HEK293 (cell line): ENCODE measurements around the gene RAET1G.

Source experiments
- CTCF ChIA-PET: fragments of 350-600 bp; formaldehyde crosslinking; extraction: SDS; loops from one replicate; lab custom pipeline; 2021; ENCODE audit warnings: antibody characterized with exemption; lab: Yijun Ruan, JAX
- POLR2A ChIA-PET: fragments of 300-600 bp; formaldehyde crosslinking; extraction: SDS; loops from one replicate; lab custom pipeline; 2020; ENCODE audit warnings: antibody characterized with exemption, inconsistent platforms; lab: Yijun Ruan, JAX
- H3K27ac ChIP-seq: fragments of 200-500 bp; sonication (Bioruptor generic); 2 replicates; pipeline ENCODE4 v1.5.1; 2014; ENCODE audit warnings: low read depth, low read length, control low read depth, inconsistent platforms; ENCODE audit errors: extremely low read depth
- H3K36me3 ChIP-seq, 2 experiments: fragments of 200-500 bp in 1 of 2; sonication (Bioruptor generic) in 1 of 2; 1 replicate in 1 of 2; 2 replicates in 1 of 2; pipeline ENCODE4 v1.5.1; 2014 to 2017; ENCODE audit warnings: inconsistent platforms in 2 of 2, low read length in 2 of 2; ENCODE audit not compliant: control insufficient read depth in 2 of 2, insufficient read depth in 1 of 2
- H3K4me1 ChIP-seq: fragments of 200-500 bp; sonication (Bioruptor generic); 2 replicates; pipeline ENCODE4 v1.5.1; 2014; ENCODE audit warnings: mild to moderate bottlenecking, low read length, inconsistent platforms; ENCODE audit not compliant: control insufficient read depth, insufficient read depth
- H3K4me3 ChIP-seq: 2 replicates; pipeline ENCODE4 v1.5.1; 2011; ENCODE audit warnings: low read depth, mild to moderate bottlenecking, control low read depth, low read length, moderate library complexity
- H3K9me3 ChIP-seq: fragments of 200-500 bp; sonication (Bioruptor generic); 2 replicates; pipeline ENCODE4 v1.5.1; 2014; ENCODE audit warnings: low read depth, low read length, inconsistent platforms; ENCODE audit not compliant: control insufficient read depth, insufficient read depth
- EGR2 ChIP-seq: fragments of 450-650 bp; formaldehyde crosslinking; IDR thresholded peaks from 2 replicates; pipeline ENCODE4 v1.5.1; 2016; ENCODE audit warnings: low read depth, missing biosample characterization, missing genetic modification characterization
- HOXC10 ChIP-seq: sonication (generic); formaldehyde crosslinking; IDR thresholded peaks from 2 replicates; pipeline ENCODE4 v1.8.1; 2023; ENCODE audit warnings: mild to moderate bottlenecking, missing genetic modification reagents
- KLF1 ChIP-seq: fragments of 450-650 bp; formaldehyde crosslinking; IDR thresholded peaks from 2 replicates; pipeline ENCODE4 v1.5.1; 2016; ENCODE audit warnings: missing biosample characterization, missing genetic modification characterization
- KLF10 ChIP-seq: fragments of 450-650 bp; IDR thresholded peaks from 2 replicates; pipeline ENCODE4 v1.5.1; 2018; ENCODE audit warnings: missing biosample characterization, mild to moderate bottlenecking, missing genetic modification characterization
- KLF7 ChIP-seq: fragments of 450-650 bp; formaldehyde crosslinking; IDR thresholded peaks from 2 replicates; pipeline ENCODE4 v1.5.1; 2016; ENCODE audit warnings: missing biosample characterization, missing genetic modification characterization, borderline replicate concordance
- KLF8 ChIP-seq: fragments of 450-650 bp; formaldehyde crosslinking; IDR thresholded peaks from 2 replicates; pipeline ENCODE4 v1.5.1; 2016; ENCODE audit warnings: missing biosample characterization, missing genetic modification characterization
- KLF9 ChIP-seq: fragments of 450-650 bp; formaldehyde crosslinking; IDR thresholded peaks from 2 replicates; pipeline ENCODE4 v1.5.1; 2016; ENCODE audit warnings: missing biosample characterization, missing genetic modification characterization, low read depth
- MEIS1 ChIP-seq: sonication (generic); formaldehyde crosslinking; IDR thresholded peaks from 2 replicates; pipeline ENCODE4 v1.8.1; 2022; ENCODE audit warnings: missing genetic modification reagents, mild to moderate bottlenecking, borderline replicate concordance
- MZF1 ChIP-seq: fragments of 450-650 bp; formaldehyde crosslinking; IDR thresholded peaks from 2 replicates; pipeline ENCODE4 v1.5.1; 2017; ENCODE audit warnings: missing biosample characterization, missing genetic modification characterization, borderline replicate concordance
- RBAK ChIP-seq: fragments of 450-650 bp; formaldehyde crosslinking; IDR thresholded peaks from 2 replicates; pipeline ENCODE4 v1.5.1; 2016; ENCODE audit warnings: missing biosample characterization, missing genetic modification characterization
- SP3 ChIP-seq: fragments of 450-650 bp; formaldehyde crosslinking; IDR thresholded peaks from 2 replicates; pipeline ENCODE4 v1.5.1; 2016; ENCODE audit warnings: missing biosample characterization, missing genetic modification characterization
- SP7 ChIP-seq: fragments of 450-650 bp; formaldehyde crosslinking; IDR thresholded peaks from 2 replicates; pipeline ENCODE4 v1.5.1; 2016; ENCODE audit warnings: missing biosample characterization, missing genetic modification characterization
- TRIM28 ChIP-seq: IDR thresholded peaks from 2 replicates; pipeline ENCODE4 v1.6.1; 2011; ENCODE audit warnings: low read length, control low read depth, borderline replicate concordance
- ZEB2 ChIP-seq: fragments of 450-650 bp; formaldehyde crosslinking; IDR thresholded peaks from 2 replicates; pipeline ENCODE4 v1.5.1; 2016; ENCODE audit warnings: missing biosample characterization, missing genetic modification characterization
- ZNF146 ChIP-seq: fragments of 450-650 bp; formaldehyde crosslinking; IDR thresholded peaks from 2 replicates; pipeline ENCODE4 v1.5.1; 2016; ENCODE audit warnings: missing biosample characterization, missing genetic modification characterization
- ZNF2 ChIP-seq: fragments of 450-650 bp; formaldehyde crosslinking; IDR thresholded peaks from 2 replicates; pipeline ENCODE4 v1.5.1; 2016; ENCODE audit warnings: missing biosample characterization, missing genetic modification characterization
- ZNF324 ChIP-seq: fragments of 450-650 bp; formaldehyde crosslinking; IDR thresholded peaks from 2 replicates; pipeline ENCODE4 v1.5.1; 2016; ENCODE audit warnings: missing biosample characterization, missing genetic modification characterization
- ZNF335 ChIP-seq: fragments of 450-650 bp; formaldehyde crosslinking; conservative IDR thresholded peaks from 2 replicates; pipeline ENCODE4 v1.5.1; 2016; ENCODE audit warnings: missing biosample characterization, missing genetic modification characterization
- ZNF416 ChIP-seq: fragments of 450-650 bp; formaldehyde crosslinking; IDR thresholded peaks from 2 replicates; pipeline ENCODE4 v1.5.1; 2016; ENCODE audit warnings: missing biosample characterization, missing genetic modification characterization
- ZNF423 ChIP-seq: fragments of 450-650 bp; formaldehyde crosslinking; IDR thresholded peaks from 2 replicates; pipeline ENCODE4 v1.5.1; 2016; ENCODE audit warnings: missing biosample characterization, missing genetic modification characterization
- ZNF501 ChIP-seq: fragments of 450-650 bp; formaldehyde crosslinking; IDR thresholded peaks from 2 replicates; pipeline ENCODE4 v1.5.1; 2016; ENCODE audit warnings: missing biosample characterization, missing genetic modification characterization
- ZNF600 ChIP-seq: fragments of 450-650 bp; formaldehyde crosslinking; IDR thresholded peaks from 2 replicates; pipeline ENCODE4 v1.5.1; 2016; ENCODE audit warnings: missing biosample characterization, missing genetic modification characterization
- ZNF629 ChIP-seq: fragments of 450-650 bp; formaldehyde crosslinking; IDR thresholded peaks from 2 replicates; pipeline ENCODE4 v1.5.1; 2017; ENCODE audit warnings: missing biosample characterization, missing genetic modification characterization
- ZNF654 ChIP-seq: fragments of 450-650 bp; formaldehyde crosslinking; IDR thresholded peaks from 2 replicates; pipeline ENCODE4 v1.5.1; 2016; ENCODE audit warnings: low read depth, missing biosample characterization, missing genetic modification characterization
- ZNF660 ChIP-seq: fragments of 450-650 bp; IDR thresholded peaks from 2 replicates; pipeline ENCODE4 v1.5.1; 2018; ENCODE audit warnings: missing biosample characterization, mild to moderate bottlenecking, missing genetic modification characterization
- TF ChIP-seq, protein P1 (sequence below): fragments of 450-650 bp; formaldehyde crosslinking; IDR thresholded peaks from 2 replicates; pipeline ENCODE4 v1.5.1; 2016; ENCODE audit warnings: missing biosample characterization, missing genetic modification characterization
- TF ChIP-seq, protein P2 (sequence below): IDR thresholded peaks from 2 replicates; pipeline ENCODE4 v1.6.1; 2011; ENCODE audit warnings: mild to moderate bottlenecking, low read depth, low read length, borderline replicate concordance
- TF ChIP-seq, protein P3 (sequence below): fragments of 450-650 bp; formaldehyde crosslinking; optimal IDR thresholded peaks from 2 replicates; pipeline ENCODE3; 2016; ENCODE audit warnings: missing biosample characterization, mild to moderate bottlenecking, missing genetic modification characterization
- TF ChIP-seq, protein P4 (sequence below): fragments of 450-650 bp; formaldehyde crosslinking; IDR thresholded peaks from 2 replicates; pipeline ENCODE4 v1.5.1; 2016; ENCODE audit warnings: missing biosample characterization, missing genetic modification characterization
- TF ChIP-seq, protein P5 (sequence below): fragments of 450-650 bp; formaldehyde crosslinking; IDR thresholded peaks from 2 replicates; pipeline ENCODE4 v1.5.1; 2016; ENCODE audit warnings: missing biosample characterization, missing genetic modification characterization

Gene RAET1G

DNA sequence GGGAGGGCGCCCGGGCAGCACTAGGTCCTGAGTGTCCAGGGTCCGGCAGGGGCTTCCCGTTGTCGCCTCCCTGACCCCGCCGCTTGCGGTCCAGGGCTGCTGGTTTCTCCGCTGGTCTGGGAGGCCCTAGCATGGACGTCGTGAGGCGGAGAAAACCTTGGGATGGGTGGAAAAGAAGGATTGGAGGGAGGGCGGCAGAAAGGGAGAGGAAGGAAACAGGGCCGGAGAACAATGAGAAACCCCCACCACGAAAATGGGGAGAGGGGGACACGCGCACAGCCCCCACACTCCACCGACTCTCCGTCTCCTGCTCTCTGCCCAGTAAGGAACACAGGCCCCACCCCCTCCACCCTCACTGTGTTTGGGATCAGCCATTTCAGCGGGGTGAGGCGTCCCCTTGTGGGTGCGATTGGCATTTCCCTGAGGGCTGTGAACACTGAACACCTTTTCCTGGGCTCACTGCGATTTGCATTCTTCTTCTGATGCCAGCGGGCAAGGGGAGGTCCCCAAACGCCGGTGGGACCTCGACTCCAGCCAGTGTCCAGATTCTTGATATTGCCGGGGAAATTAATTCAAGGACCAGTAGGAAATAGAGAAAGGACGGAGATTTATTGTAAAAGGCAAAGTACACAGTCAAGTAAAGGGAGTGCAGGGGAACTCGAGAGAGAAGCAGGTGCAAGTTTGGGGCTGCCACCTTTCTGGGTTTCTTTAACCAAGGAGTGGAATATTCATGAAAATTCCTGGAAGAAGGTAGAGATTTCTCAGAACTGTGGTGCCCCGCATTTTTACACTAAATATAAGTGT, 3.3 kb upstream of the RAET1G start:
- ChIA-PET POLR2A (no interaction called here), CTCF (interaction anchor here (0.8 to 2.5 kb wide), 9 partner anchors 56 to 427 kb away, joined by 3 to 21 read pairs (median 4); no protein-coding TSS in a partner anchor)
- peak overlapping the region; percentile 38 for H3K4me3 ChIP-seq
- TF ChIP-seq EGR2 (tag by site-specific recombination) = 0 out of 2 replicates have a peak, but pooled peaks have one; percentile 24
- no peak for TF ChIP-seq ZNF423
- no peak for TF ChIP-seq KLF7 (tag by site-specific recombination)
- TF ChIP-seq, protein P1, sequence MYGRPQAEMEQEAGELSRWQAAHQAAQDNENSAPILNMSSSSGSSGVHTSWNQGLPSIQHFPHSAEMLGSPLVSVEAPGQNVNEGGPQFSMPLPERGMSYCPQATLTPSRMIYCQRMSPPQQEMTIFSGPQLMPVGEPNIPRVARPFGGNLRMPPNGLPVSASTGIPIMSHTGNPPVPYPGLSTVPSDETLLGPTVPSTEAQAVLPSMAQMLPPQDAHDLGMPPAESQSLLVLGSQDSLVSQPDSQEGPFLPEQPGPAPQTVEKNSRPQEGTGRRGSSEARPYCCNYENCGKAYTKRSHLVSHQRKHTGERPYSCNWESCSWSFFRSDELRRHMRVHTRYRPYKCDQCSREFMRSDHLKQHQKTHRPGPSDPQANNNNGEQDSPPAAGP (tag by site-specific recombination) = peak; percentile 22; the same call in 1 of the 2 replicates
- peak; percentile 47 for TF ChIP-seq ZNF629 (tag by site-specific recombination)
- no peak for TF ChIP-seq HOXC10
- TF ChIP-seq ZNF654 = peak; percentile 97
- 0 out of 2 replicates have a peak, but pooled peaks have one; percentile 27 for TF ChIP-seq ZNF324
- no peak for TF ChIP-seq MEIS1 (CRISPR knock-in tag)
- peak; percentile 71 for TF ChIP-seq KLF9 (tag by site-specific recombination)
- no peak for TF ChIP-seq ZNF416
- 0 out of 2 replicates have a peak, but pooled peaks have one; percentile 21 for TF ChIP-seq KLF8 (tag by site-specific recombination)
- TF ChIP-seq, protein P2, sequence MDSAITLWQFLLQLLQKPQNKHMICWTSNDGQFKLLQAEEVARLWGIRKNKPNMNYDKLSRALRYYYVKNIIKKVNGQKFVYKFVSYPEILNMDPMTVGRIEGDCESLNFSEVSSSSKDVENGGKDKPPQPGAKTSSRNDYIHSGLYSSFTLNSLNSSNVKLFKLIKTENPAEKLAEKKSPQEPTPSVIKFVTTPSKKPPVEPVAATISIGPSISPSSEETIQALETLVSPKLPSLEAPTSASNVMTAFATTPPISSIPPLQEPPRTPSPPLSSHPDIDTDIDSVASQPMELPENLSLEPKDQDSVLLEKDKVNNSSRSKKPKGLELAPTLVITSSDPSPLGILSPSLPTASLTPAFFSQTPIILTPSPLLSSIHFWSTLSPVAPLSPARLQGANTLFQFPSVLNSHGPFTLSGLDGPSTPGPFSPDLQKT = no peak
- TF ChIP-seq, protein P3, sequence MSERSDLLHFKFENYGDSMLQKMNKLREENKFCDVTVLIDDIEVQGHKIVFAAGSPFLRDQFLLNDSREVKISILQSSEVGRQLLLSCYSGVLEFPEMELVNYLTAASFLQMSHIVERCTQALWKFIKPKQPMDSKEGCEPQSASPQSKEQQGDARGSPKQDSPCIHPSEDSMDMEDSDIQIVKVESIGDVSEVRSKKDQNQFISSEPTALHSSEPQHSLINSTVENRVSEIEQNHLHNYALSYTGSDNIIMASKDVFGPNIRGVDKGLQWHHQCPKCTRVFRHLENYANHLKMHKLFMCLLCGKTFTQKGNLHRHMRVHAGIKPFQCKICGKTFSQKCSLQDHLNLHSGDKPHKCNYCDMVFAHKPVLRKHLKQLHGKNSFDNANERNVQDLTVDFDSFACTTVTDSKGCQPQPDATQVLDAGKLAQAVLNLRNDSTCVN (tag by site-specific recombination) = peak; percentile 28
- TF ChIP-seq, protein P4, sequence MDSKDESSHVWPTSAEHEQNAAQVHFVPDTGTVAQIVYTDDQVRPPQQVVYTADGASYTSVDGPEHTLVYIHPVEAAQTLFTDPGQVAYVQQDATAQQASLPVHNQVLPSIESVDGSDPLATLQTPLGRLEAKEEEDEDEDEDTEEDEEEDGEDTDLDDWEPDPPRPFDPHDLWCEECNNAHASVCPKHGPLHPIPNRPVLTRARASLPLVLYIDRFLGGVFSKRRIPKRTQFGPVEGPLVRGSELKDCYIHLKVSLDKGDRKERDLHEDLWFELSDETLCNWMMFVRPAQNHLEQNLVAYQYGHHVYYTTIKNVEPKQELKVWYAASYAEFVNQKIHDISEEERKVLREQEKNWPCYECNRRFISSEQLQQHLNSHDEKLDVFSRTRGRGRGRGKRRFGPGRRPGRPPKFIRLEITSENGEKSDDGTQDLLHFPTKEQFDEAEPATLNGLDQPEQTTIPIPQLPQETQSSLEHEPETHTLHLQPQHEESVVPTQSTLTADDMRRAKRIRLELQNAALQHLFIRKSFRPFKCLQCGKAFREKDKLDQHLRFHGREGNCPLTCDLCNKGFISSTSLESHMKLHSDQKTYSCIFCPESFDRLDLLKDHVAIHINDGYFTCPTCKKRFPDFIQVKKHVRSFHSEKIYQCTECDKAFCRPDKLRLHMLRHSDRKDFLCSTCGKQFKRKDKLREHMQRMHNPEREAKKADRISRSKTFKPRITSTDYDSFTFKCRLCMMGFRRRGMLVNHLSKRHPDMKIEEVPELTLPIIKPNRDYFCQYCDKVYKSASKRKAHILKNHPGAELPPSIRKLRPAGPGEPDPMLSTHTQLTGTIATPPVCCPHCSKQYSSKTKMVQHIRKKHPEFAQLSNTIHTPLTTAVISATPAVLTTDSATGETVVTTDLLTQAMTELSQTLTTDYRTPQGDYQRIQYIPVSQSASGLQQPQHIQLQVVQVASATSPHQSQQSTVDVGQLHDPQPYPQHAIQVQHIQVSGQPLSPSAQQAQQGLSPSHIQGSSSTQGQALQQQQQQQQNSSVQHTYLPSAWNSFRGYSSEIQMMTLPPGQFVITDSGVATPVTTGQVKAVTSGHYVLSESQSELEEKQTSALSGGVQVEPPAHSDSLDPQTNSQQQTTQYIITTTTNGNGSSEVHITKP (tag by site-specific recombination) = peak; percentile 90
- TF ChIP-seq KLF1 (tag by site-specific recombination) = no peak
- TF ChIP-seq ZNF501 (tag by site-specific recombination) = peak; percentile 38; the same call in 1 of the 2 replicates
- TF ChIP-seq SP7 = peak; percentile 54; the same call in 1 of the 2 replicates
- TF ChIP-seq ZEB2 = peak; percentile 19; the same call in 1 of the 2 replicates
- no peak for TF ChIP-seq MZF1 (tag by site-specific recombination)
- 0 out of 2 replicates have a peak, but pooled peaks have one; percentile 36 for TF ChIP-seq ZNF660 (tag by site-specific recombination)
- peak; percentile 63; the same call in 1 of the 2 replicates for TF ChIP-seq ZNF600 (tag by site-specific recombination)
- peak; percentile 8; the same call in 1 of the 2 replicates for TF ChIP-seq TRIM28
- TF ChIP-seq SP3 = peak; percentile 34; the same call in 1 of the 2 replicates
- peak; percentile 73 for TF ChIP-seq ZNF146 (tag by site-specific recombination)
- peak; percentile 79 for TF ChIP-seq ZNF335 (tag by site-specific recombination)
- TF ChIP-seq RBAK = no peak
- 0 out of 2 replicates have a peak, but pooled peaks have one; percentile 31 for TF ChIP-seq KLF10 (tag by site-specific recombination)
- TF ChIP-seq, protein P5, sequence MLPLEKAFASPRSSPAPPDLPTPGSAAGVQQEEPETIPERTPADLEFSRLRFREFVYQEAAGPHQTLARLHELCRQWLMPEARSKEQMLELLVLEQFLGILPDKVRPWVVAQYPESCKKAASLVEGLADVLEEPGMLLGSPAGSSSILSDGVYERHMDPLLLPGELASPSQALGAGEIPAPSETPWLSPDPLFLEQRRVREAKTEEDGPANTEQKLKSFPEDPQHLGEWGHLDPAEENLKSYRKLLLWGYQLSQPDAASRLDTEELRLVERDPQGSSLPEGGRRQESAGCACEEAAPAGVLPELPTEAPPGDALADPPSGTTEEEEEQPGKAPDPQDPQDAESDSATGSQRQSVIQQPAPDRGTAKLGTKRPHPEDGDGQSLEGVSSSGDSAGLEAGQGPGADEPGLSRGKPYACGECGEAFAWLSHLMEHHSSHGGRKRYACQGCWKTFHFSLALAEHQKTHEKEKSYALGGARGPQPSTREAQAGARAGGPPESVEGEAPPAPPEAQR (tag by site-specific recombination) = no peak
- peak; percentile 65; the same call in 1 of the 2 replicates for TF ChIP-seq ZNF2 (tag by site-specific recombination)

More for the DNA sequence above, 3.3 kb upstream of the RAET1G start:
- no peak overlapping the region for H3K27ac ChIP-seq
- no peaks in the 10 kb centered on the region for H3K36me3 ChIP-seq
- no peaks in the 10 kb centered on the region for H3K4me1 ChIP-seq
- no peaks in the 10 kb centered on the region for H3K9me3 ChIP-seq
